ENCODE results near the gene PKD1.

Gene PKD1

DNA sequence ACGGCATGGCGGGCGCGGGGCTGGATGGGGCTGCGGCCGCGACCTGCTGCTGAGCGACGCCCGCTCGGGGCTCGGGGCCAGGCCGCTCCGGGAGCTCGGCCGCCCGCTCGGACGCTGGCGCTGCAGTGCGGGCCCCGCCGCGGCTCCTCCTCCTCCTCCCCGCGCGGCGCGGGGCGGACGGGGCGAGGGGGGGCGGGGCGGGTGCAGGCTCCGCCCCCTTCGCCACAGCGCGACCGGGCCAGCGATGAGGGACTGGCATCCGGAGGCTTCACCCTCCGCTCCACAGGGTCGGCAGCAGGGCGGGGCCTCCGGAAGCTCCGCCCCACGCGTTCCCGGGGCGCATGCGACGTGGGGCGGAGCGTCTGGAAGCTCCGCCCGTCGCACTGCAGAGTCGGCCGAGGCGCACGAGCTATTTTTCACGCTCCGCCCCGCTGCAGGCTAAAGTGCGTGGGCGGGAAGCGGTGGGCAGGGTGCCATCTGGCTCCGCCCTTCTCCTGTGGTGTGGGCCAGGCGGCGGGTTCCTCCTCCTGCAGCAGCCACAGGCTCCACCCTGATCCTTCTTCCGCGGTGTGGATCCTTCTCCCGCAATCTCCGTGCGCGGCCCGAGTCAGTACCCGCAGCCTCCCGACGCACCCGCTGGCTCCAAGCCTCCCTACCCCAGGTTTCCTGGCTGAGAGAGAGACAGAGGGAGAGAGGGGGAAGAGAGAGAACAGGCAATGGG is at the start of gene PKD1:
Gene PKD1 (minus strand): TSS at position 129 of the 721 bp plus-strand sequence. CDS start 209 bp downstream, outside the sequence.
- in situ Hi-C loops (cut with MboI; ENCODE audit: low sequenced_read_pairs), result loop anchor here (25.0 kb wide), 2 partner anchors 101 to 124 kb away; partner anchors contain the start of genes DNASE1L2, NPW and ZNF598

DNA sequence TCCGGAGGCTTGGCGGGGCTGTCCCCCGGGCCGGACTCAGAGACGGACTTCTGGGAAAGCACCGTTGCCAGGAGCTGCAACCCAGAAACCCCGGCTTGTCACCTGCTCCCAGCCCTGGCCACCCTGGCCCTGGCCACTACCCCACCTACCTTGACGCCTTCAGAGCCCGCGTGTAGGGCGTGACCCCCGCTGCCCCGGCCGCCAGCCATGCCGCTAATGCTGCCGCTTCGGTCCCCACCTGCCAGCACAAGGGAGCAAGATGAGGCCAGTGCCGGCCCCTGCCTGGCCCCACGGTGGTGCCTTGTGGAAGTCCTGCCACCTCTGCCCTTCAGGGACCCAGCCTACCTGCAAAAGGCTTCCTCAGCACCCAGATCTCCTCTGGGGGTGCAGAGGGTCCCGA is 49.3 kb upstream of the PKD1 start:
- in situ Hi-C loops (cut with MboI; ENCODE audit: low sequenced_read_pairs), result no loop called here

GRCh38 chr16:2184346-2184745 is 48.6 kb upstream of the PKD1 start:
- in situ Hi-C loops (cut with MboI; ENCODE audit: low sequenced_read_pairs), result no loop called here

GRCh38 chr16:2183671-2184070 is 48.0 kb upstream of the PKD1 start:
- in situ Hi-C loops (cut with MboI; ENCODE audit: low sequenced_read_pairs), result no loop called here

GRCh38 chr16:2181952-2182351 is 46.3 kb upstream of the PKD1 start:
- in situ Hi-C loops (cut with MboI; ENCODE audit: low sequenced_read_pairs), result no loop called here

GRCh38 chr16:2180962-2181923 is 45.5 kb upstream of the PKD1 start:
- in situ Hi-C loops (cut with MboI; ENCODE audit: low sequenced_read_pairs), result no loop called here

DNA sequence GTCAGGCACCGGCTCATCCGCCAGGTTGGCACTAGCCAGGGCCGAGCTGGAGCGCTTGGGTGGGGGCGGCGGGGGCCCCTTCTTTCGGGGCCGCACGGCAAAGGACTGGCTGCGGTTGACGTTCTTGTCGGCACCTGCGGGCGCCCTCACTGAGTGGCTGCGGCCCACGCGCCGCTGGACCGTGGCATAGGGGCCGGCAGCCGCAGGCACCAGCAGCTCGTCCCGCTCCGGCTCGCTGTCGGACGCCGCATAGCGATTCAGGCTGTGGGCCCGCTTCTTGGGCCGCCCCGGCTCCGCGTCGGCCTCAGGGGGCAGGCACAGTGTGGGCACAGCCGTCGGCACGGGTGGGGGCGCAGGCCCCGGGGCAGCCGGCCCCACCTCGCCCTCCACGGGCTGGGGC is 44.8 kb upstream of the PKD1 start:
- in situ Hi-C loops (cut with MboI; ENCODE audit: low sequenced_read_pairs), result no loop called here

- in situ Hi-C loops (cut with MboI; ENCODE audit: low sequenced_read_pairs), result no loop called here
These were observed 43.9 kb upstream of the PKD1 start for GRCh38 chr16:2179576-2179975.

GRCh38 chr16:2179107-2179501 is 43.4 kb upstream of the PKD1 start:
- in situ Hi-C loops (cut with MboI; ENCODE audit: low sequenced_read_pairs), result no loop called here

DNA sequence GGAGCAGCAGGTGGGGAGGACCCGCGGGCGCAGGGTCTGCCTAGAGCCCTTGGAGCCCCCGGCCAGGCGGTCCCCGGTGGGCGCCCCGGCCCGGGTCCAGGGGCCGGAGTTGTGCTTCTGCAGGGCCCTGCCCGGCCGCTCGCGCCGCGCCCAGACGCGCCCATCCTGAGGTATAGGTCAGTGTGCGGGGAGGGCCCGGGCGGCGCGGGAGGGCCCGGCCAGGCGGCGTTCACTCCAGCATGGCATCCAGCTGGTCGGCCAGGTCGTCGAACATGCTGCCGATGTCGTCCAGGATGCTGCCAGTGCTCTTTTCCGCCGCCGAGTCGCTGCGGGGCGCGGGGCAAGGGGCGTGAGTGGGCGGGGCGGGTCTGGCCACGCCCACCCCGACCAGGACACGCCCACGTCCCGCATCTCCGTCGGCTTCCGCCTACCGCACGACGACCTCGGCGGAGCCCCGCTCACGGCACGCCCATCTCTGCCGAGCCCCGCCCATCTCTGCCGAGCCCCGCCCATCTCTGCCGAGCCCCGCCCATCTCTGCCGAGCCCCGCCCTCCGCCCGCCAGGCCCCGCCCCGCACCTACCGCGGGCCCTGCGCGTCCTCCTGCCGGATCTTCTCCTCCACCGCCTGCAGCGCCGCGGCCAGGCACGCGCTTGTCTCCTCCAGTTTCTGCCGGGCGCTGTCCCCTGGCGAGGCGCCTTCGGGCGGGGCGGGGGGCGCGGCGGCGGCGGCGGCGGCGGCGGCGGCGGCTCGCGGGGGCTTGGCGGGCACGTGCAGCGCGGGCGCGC is 42.8 kb upstream of the PKD1 start:
- in situ Hi-C loops (cut with MboI; ENCODE audit: low sequenced_read_pairs), result no loop called here

- in situ Hi-C loops (cut with MboI; ENCODE audit: low sequenced_read_pairs), result no loop called here
These were observed 41.9 kb upstream of the PKD1 start for GRCh38 chr16:2177561-2177960.

GRCh38 chr16:2177101-2177500 is 41.4 kb upstream of the PKD1 start:
- in situ Hi-C loops (cut with MboI; ENCODE audit: low sequenced_read_pairs), result no loop called here

- in situ Hi-C loops (cut with MboI; ENCODE audit: low sequenced_read_pairs), result no loop called here
These were observed 40.3 kb upstream of the PKD1 start for GRCh38 chr16:2176047-2176446.

- in situ Hi-C loops (cut with MboI; ENCODE audit: low sequenced_read_pairs), result no loop called here
These were observed 39.8 kb upstream of the PKD1 start for GRCh38 chr16:2175454-2175853.

- in situ Hi-C loops (cut with MboI; ENCODE audit: low sequenced_read_pairs), result no loop called here
These were observed 38.9 kb upstream of the PKD1 start for GRCh38 chr16:2174396-2175131.

GRCh38 chr16:2173916-2174315 is 38.2 kb upstream of the PKD1 start:
- in situ Hi-C loops (cut with MboI; ENCODE audit: low sequenced_read_pairs), result no loop called here

DNA sequence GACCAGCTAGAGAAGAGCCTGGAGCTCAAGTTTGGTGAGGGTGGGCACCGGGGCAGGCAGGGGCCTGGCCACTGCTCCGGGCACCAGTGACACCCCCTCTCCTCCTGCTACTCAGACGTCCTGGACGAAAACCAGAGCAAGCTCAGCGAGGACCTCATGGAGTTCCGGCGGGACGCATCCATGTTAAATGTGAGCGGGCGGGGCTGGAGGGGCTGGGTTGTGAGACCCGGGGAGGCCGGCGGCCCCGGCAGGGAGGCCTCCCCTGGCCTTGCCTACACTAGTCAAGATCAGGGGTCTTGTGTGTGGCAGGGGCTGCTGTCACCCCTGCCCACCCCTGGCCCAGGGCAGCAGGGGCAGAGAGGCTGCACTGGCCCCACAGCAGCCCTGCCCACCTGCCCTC is 37.7 kb upstream of the PKD1 start:
- in situ Hi-C loops (cut with MboI; ENCODE audit: low sequenced_read_pairs), result no loop called here

DNA sequence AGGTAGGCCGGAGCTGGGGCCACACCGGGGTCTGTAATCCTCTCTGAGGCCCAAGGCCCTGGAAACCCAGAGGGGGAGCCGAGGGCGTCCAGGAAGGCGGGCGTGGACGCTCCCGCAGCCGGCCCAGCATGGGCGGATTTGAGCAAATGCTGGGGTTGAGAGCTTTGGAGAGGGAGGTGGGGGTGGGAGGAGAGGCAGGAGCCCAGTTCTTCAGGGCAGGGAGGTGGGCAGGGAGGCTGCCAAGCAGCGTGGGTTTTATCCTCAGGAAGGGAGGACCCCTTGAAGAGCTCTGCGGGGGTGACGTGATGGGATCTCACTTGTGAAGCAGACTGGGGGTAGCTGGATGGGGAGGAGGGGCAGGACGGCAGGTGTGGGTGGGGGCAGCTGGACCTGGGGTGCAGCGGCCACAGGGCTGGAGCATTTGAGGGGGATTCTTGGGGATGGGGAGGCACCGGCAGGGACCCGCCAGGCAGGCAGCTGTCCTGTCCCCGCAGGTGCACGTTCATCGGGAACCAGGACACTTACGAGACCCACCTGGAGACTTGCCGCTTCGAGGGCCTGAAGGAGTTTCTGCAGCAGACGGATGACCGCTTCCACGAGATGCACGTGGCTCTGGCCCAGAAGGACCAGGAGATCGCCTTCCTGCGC is 37.1 kb upstream of the PKD1 start:
- in situ Hi-C loops (cut with MboI; ENCODE audit: low sequenced_read_pairs), result no loop called here

GRCh38 chr16:2171601-2172178 is 36.0 kb upstream of the PKD1 start:
- in situ Hi-C loops (cut with MboI; ENCODE audit: low sequenced_read_pairs), result no loop called here
